SK-N-MC (cell line): Measurements from ENCODE around the gene ITPR3.

Experiments
- DNase-seq: peaks from one replicate; pipeline ENCODE4 v3.0.0-alpha.2; 2011; ENCODE audit warnings: low read depth, low spot score
- H3K27ac ChIP-seq: fragments of 200-600 bp; sonication (generic); 2 replicates; pipeline ENCODE4 v1.5.1; 2016; ENCODE audit warnings: mixed run types
- H3K36me3 ChIP-seq: fragments of 200-600 bp; sonication (generic); 2 replicates; pipeline ENCODE4 v1.6.1; 2017; ENCODE audit warnings: antibody characterized with exemption, low read length, mixed read lengths; ENCODE audit not compliant: insufficient read depth
- H3K4me3 ChIP-seq: fragments of 200-600 bp; sonication (generic); 2 replicates; pipeline ENCODE4 v1.5.1; 2016
- H3K9ac ChIP-seq: fragments of 200-600 bp; sonication (generic); 2 replicates; pipeline ENCODE4 v1.8.0; 2017; ENCODE audit warnings: mixed run types, mixed read lengths; ENCODE audit not compliant: insufficient read length
- H3K9me3 ChIP-seq: fragments of 200-600 bp; sonication (generic); 2 replicates; pipeline ENCODE4 v1.6.1; 2017; ENCODE audit warnings: low read depth, mild to moderate bottlenecking, antibody characterized with exemption, low read length, moderate library complexity, mixed read lengths
- EZH2 ChIP-seq: fragments of 200-600 bp; sonication (generic); IDR thresholded peaks from one replicate; pipeline ENCODE4 v1.6.1; 2017; ENCODE audit warnings: antibody characterized with exemption
- FOXP2 ChIP-seq: optimal IDR thresholded peaks from 2 replicates; pipeline ENCODE3; 2011; ENCODE audit warnings: mild to moderate bottlenecking, moderate library complexity; ENCODE audit not compliant: insufficient read depth; ENCODE audit errors: extremely low read length, control extremely low read depth
- POLR2AphosphoS5 ChIP-seq: IDR thresholded peaks from 2 replicates; pipeline ENCODE4 v1.6.1; 2012; ENCODE audit warnings: mild to moderate bottlenecking, low read depth, low read length, borderline replicate concordance

The ITPR3 gene

GRCh38 chr6:33718713-33719112, 97.6 kb downstream of the ITPR3 start:
- no peak overlapping the region for H3K4me3 ChIP-seq
- no peak overlapping the region for H3K27ac ChIP-seq
- H3K9me3 ChIP-seq: no peaks in the 10 kb centered on the region
- TF ChIP-seq EZH2 (no peak), FOXP2 (no peak), POLR2AphosphoS5 (no peak)
- no peak for DNase-seq
- H3K9ac ChIP-seq: no peak overlapping the region
- no peaks in the 10 kb centered on the region for H3K36me3 ChIP-seq

GRCh38 chr6:33719326-33719987, 98.3 kb downstream of the ITPR3 start:
- TF ChIP-seq POLR2AphosphoS5: no peak
- no peak for TF ChIP-seq FOXP2
- no peak for TF ChIP-seq EZH2
- Histone ChIP-seq H3K36me3 (no peaks in the 10 kb centered on the region), H3K4me3 (no peak overlapping the region), H3K9ac (no peak overlapping the region), H3K9me3 (no peaks in the 10 kb centered on the region), H3K27ac (no peak overlapping the region)
- DNase-seq: no peak

DNA sequence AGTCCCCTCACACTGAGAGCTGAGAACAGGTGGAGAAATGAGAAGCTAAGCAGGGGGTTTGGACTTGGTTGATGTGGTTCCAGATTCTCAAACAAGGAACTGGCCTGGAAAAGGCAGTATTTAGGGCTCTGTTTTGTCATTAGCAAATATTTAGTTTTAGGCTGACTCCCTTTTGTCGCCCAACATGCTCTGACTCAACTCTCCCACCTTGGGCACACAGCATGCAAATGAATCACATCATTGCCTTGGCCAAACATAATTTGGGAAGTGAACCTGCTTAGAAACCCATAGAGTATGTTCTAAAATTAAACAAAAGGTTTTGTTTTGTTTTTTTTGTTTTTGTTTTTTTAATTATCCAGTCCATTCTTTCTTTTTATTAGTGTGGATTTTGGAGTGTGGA, 99.9 kb downstream of the ITPR3 start:
- no peaks in the 10 kb centered on the region for H3K36me3 ChIP-seq
- TF ChIP-seq EZH2 (no peak), POLR2AphosphoS5 (no peak), FOXP2 (no peak)
- DNase-seq: no peak
- H3K4me3 ChIP-seq: no peak overlapping the region
- H3K27ac ChIP-seq: no peak overlapping the region
- H3K9ac ChIP-seq: no peak overlapping the region
- H3K9me3 ChIP-seq: no peaks in the 10 kb centered on the region

- DNase-seq: no peak
- no peaks in the 10 kb centered on the region for H3K36me3 ChIP-seq
- no peak overlapping the region for H3K9ac ChIP-seq
- no peak overlapping the region for H3K27ac ChIP-seq
- TF ChIP-seq FOXP2 (no peak), EZH2 (no peak), POLR2AphosphoS5 (no peak)
- H3K9me3 ChIP-seq: no peaks in the 10 kb centered on the region
- no peak overlapping the region for H3K4me3 ChIP-seq
Observed at GRCh38 chr6:33721508-33721907, 100.4 kb downstream of the ITPR3 start.

DNA sequence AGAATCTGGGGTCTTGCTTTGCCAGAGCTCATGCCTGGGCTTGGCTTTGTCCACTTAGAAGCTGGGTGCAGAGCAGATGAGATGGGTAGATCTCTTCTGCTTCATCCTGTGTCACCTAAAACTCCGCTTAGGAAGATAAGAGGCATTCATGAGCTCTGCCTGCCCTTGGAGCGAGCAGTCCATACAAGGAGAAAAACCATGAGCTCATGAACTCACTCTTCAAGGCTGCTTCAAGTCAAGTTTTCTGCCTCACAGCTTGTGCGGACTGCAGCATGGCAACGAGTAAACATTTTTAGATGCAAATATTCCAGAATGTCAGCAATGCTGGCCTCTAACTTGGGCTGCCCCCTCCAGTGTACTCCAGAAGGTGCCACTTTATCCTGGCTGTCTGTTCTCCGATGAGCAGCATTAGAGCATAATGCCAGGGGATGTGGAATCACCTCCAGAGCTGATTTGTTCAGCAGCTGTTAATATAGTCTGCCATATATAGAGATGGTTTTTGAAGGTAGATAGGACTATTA, 101.0 kb downstream of the ITPR3 start:
- TF ChIP-seq POLR2AphosphoS5: no peak
- TF ChIP-seq EZH2: no peak
- no peak for TF ChIP-seq FOXP2
- Histone ChIP-seq H3K27ac (no peak overlapping the region), H3K9ac (no peak overlapping the region), H3K4me3 (no peak overlapping the region), H3K9me3 (no peaks in the 10 kb centered on the region), H3K36me3 (no peaks in the 10 kb centered on the region)
- no peak for DNase-seq

- Histone ChIP-seq H3K36me3 (no peaks in the 10 kb centered on the region), H3K9me3 (no peaks in the 10 kb centered on the region), H3K9ac (no peak overlapping the region), H3K27ac (no peak overlapping the region), H3K4me3 (no peak overlapping the region)
- TF ChIP-seq EZH2: no peak
- no peak for TF ChIP-seq POLR2AphosphoS5
- TF ChIP-seq FOXP2: no peak
- no peak for DNase-seq
Observed at GRCh38 chr6:33723371-33724085, 102.4 kb downstream of the ITPR3 start.

- Histone ChIP-seq H3K9me3 (no peaks in the 10 kb centered on the region), H3K27ac (no peak overlapping the region), H3K4me3 (no peak overlapping the region), H3K9ac (no peak overlapping the region), H3K36me3 (no peaks in the 10 kb centered on the region)
- TF ChIP-seq POLR2AphosphoS5 (no peak), FOXP2 (no peak), EZH2 (no peak)
- DNase-seq: no peak
Observed at GRCh38 chr6:33724102-33725023, 103.2 kb downstream of the ITPR3 start.

GRCh38 chr6:33725222-33725621, 104.1 kb downstream of the ITPR3 start:
- H3K9ac ChIP-seq: no peak overlapping the region
- H3K27ac ChIP-seq: no peak overlapping the region
- no peak for TF ChIP-seq FOXP2
- TF ChIP-seq POLR2AphosphoS5: no peak
- TF ChIP-seq EZH2: no peak
- H3K36me3 ChIP-seq: no peaks in the 10 kb centered on the region
- no peaks in the 10 kb centered on the region for H3K9me3 ChIP-seq
- H3K4me3 ChIP-seq: no peak overlapping the region
- no peak for DNase-seq
